HG03469 (cell line): ENCODE results near the gene NETO2.
"Not testable (repeated sequence)": the region's sequence is repeated elsewhere in the genome, so short reads cannot be mapped to it uniquely, and the experiment has no call there.

Source experiments
- ATAC-seq: cut with Tn5 transposase; IDR thresholded peaks from one replicate; pipeline ENCODE4 v1.9.1; 2021; ENCODE audit warnings: mild to moderate bottlenecking, moderate library complexity, moderate number of reproducible peaks; ENCODE audit not compliant: unreplicated experiment

The NETO2 gene

GRCh38 chr16:47136099-47136842, 7.5 kb downstream of the NETO2 start:
- ATAC-seq, result no peak

- no peak for ATAC-seq
Observed at GRCh38 chr16:47134550-47134949, 9.2 kb downstream of the NETO2 start.

GRCh38 chr16:47132308-47132707, 11.4 kb downstream of the NETO2 start:
- ATAC-seq, result no peak

GRCh38 chr16:47129755-47130435, 13.8 kb downstream of the NETO2 start:
- no peak for ATAC-seq

- ATAC-seq, result no peak
Observed at GRCh38 chr16:47127541-47127940, 16.2 kb downstream of the NETO2 start.

- no peak for ATAC-seq
Observed at GRCh38 chr16:47125757-47126156, 18.0 kb downstream of the NETO2 start.

GRCh38 chr16:47113130-47113529, 30.6 kb downstream of the NETO2 start:
- no peak for ATAC-seq

GRCh38 chr16:47110939-47111338, 32.8 kb downstream of the NETO2 start:
- ATAC-seq, result no peak

GRCh38 chr16:47109361-47109760, 34.4 kb downstream of the NETO2 start:
- ATAC-seq, result no peak

- not testable (repeated sequence) for ATAC-seq
Observed at GRCh38 chr16:47102921-47103320, 40.8 kb downstream of the NETO2 start.

- not testable (repeated sequence) for ATAC-seq
Observed at GRCh38 chr16:47097154-47097553, 46.6 kb downstream of the NETO2 start.

GRCh38 chr16:47096297-47096696, 47.4 kb downstream of the NETO2 start:
- no peak for ATAC-seq

GRCh38 chr16:47084198-47084597, 59.5 kb downstream of the NETO2 start:
- ATAC-seq, result no peak

- ATAC-seq, result no peak
Observed at GRCh38 chr16:47082099-47082865, 61.5 kb downstream of the NETO2 start.

GRCh38 chr16:47081115-47081514, 62.6 kb downstream of the NETO2 start:
- ATAC-seq, result no peak

GRCh38 chr16:47079860-47080259, 63.9 kb downstream of the NETO2 start:
- no peak for ATAC-seq

GRCh38 chr16:47073223-47074155, 70.3 kb downstream of the NETO2 start:
- no peak for ATAC-seq

GRCh38 chr16:47072158-47072557, 71.6 kb downstream of the NETO2 start:
- no peak for ATAC-seq

- ATAC-seq, result no peak
Observed at GRCh38 chr16:47069841-47070584, 73.7 kb downstream of the NETO2 start.

- no peak for ATAC-seq
Observed at GRCh38 chr16:47069313-47069712, 74.4 kb downstream of the NETO2 start.
